Measurements from ENCODE around the gene KMO. TPM values are rescaled to one million over a fixed set of nuclear protein-coding genes. Genes with fewer than 3 reads are reported as not detected.

The KMO gene
- total RNA-seq, 1 donor = not detected

DNA sequence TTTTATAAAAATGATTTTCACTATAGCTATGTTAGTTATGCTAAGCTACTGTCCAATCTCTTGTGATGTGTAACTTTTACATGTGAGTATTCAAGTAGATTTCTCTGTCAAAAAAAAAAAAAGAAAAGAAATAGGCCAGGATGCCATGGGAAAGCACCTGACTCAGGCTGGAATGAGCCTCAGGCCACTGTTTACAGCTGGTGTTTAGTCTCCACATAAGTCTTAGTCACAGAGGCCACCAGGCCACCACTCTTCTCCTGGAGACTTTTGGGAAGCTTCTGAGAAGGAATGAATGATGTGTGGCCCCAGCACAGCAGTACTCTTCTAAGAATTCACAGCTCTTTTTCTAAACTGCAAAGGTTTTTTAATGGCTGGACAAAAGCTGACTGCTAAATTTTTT, 59.1 kb downstream of the KMO start:
- peak; percentile 11 for DNase-seq (ENCODE audit: low read depth)
- TF ChIP-seq, protein P1, sequence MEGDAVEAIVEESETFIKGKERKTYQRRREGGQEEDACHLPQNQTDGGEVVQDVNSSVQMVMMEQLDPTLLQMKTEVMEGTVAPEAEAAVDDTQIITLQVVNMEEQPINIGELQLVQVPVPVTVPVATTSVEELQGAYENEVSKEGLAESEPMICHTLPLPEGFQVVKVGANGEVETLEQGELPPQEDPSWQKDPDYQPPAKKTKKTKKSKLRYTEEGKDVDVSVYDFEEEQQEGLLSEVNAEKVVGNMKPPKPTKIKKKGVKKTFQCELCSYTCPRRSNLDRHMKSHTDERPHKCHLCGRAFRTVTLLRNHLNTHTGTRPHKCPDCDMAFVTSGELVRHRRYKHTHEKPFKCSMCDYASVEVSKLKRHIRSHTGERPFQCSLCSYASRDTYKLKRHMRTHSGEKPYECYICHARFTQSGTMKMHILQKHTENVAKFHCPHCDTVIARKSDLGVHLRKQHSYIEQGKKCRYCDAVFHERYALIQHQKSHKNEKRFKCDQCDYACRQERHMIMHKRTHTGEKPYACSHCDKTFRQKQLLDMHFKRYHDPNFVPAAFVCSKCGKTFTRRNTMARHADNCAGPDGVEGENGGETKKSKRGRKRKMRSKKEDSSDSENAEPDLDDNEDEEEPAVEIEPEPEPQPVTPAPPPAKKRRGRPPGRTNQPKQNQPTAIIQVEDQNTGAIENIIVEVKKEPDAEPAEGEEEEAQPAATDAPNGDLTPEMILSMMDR (IDR thresholded peaks at IDR 0.05; ENCODE audit: insufficient read depth, low read length) = no peak
- H3K4me3 ChIP-seq (ENCODE audit: low read depth, low read length) = no peak overlapping the region

GRCh38 chr1:241591736-241592135, 59.6 kb downstream of the KMO start:
- no peak for DNase-seq (ENCODE audit: low read depth)
- no peak overlapping the region for H3K4me3 ChIP-seq (ENCODE audit: low read depth, low read length)
- TF ChIP-seq, protein P1 (IDR thresholded peaks at IDR 0.05; ENCODE audit: insufficient read depth, low read length) = no peak

- DNase-seq (ENCODE audit: low read depth) = peak; percentile 14
- TF ChIP-seq, protein P1 (IDR thresholded peaks at IDR 0.05; ENCODE audit: insufficient read depth, low read length) = no peak
- no peak overlapping the region for H3K4me3 ChIP-seq (ENCODE audit: low read depth, low read length)
These were observed 60.2 kb downstream of the KMO start for GRCh38 chr1:241592273-241592958.

- H3K4me3 ChIP-seq (ENCODE audit: low read depth, low read length) = no peak overlapping the region
- TF ChIP-seq, protein P1 (IDR thresholded peaks at IDR 0.05; ENCODE audit: insufficient read depth, low read length) = no peak
- peak; percentile 13 for DNase-seq (ENCODE audit: low read depth)
These were observed 61.0 kb downstream of the KMO start for GRCh38 chr1:241593186-241593585.

GRCh38 chr1:241596633-241597032, 64.5 kb downstream of the KMO start:
- DNase-seq (ENCODE audit: low read depth) = no peak

DNA sequence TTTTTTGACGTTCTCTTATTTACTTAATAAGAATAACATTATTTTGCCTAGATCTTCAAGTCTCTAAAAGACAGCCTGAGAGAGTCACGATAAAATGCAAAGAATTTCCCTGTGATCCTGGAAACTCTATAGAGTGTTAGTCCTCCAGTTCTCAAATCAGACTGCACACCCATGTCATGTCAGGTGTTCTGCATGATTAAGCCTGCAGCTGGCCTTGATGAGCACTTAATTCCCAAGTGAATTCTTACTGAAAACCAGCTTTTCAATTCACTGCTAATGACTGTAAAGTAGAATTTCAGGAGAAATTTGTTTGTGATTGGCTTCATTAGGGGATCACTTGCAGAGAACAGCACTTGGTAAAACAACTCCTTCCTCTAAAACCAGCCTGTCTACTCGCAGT, 66.1 kb downstream of the KMO start:
- no peak for DNase-seq (ENCODE audit: low read depth)

More at GRCh38 chr1:241596633-241597032, 64.5 kb downstream of the KMO start:
- TF ChIP-seq, protein P1 (IDR thresholded peaks at IDR 0.05; ENCODE audit: insufficient read depth, low read length) = no peak
- H3K4me3 ChIP-seq (ENCODE audit: low read depth, low read length) = no peak overlapping the region

More for the DNA sequence above, 66.1 kb downstream of the KMO start:
- TF ChIP-seq, protein P1 (IDR thresholded peaks at IDR 0.05; ENCODE audit: insufficient read depth, low read length) = no peak
- H3K4me3 ChIP-seq (ENCODE audit: low read depth, low read length) = no peak overlapping the region

Measured in fibroblast of the aortic adventitia (primary cell).